ENCODE results near the gene GPC2. TPM values are rescaled to one million over a fixed set of nuclear protein-coding genes. Genes with fewer than 3 reads are reported as not detected.
"Not testable (repeated sequence)": the region's sequence is repeated elsewhere in the genome, so short reads cannot be mapped to it uniquely, and the experiment has no call there.

Gene GPC2
- total RNA-seq = 1 to 10 TPM; 8.1 to 8.2 TPM

- H3K9me3 Mint-ChIP-seq (ENCODE audit: insufficient read depth) = no peaks in the 10 kb centered on the region
- ChIA-PET CTCF (interaction anchor here (0.9 to 5.8 kb wide), 10 partner anchors 9 to 97 kb away, joined by 3 to 51 read pairs (median 6); partner anchors contain the start of gene GAL3ST4), POLR2A (interaction anchor here (0.7 to 1.7 kb wide), 7 partner anchors 9 to 252 kb away, joined by 3 to 5 read pairs (median 3); partner anchors contain the start of genes GAL3ST4, LAMTOR4, MCM7 and ZCWPW1)
- ATAC-seq = peak; percentile 91
- peak; percentile 99 for DNase-seq
- H3K36me3 Mint-ChIP-seq (ENCODE audit: low read depth) = peaks cover 8% of the 10 kb centered on the region
- peak within 1 kb of the TSS; percentile 77 for H3K4me3 Mint-ChIP-seq
- H3K4me1 Mint-ChIP-seq (ENCODE audit: low read depth) = peaks cover 48% of the 10 kb centered on the region
- peak within 1 kb of the TSS; percentile 75 for H3K27ac Mint-ChIP-seq
- H3K27me3 Mint-ChIP-seq (ENCODE audit: low read depth) = peaks cover 18% of the 10 kb centered on the region
Measured at GRCh38 chr7:100177045-100178001, at the start of gene GPC2, which contains the start of gene STAG3. Gene GPC2, minus strand, starts transcription at chr7:100177381. Its CDS starts 182 bp downstream, at chr7:100177199. Gene STAG3, plus strand, starts transcription at chr7:100177918. Its CDS starts 2,639 bp downstream, at chr7:100180557.

GRCh38 chr7:100224891-100225290, 47.7 kb upstream of the GPC2 start:
- peak overlapping the region; percentile 98 for H3K27ac Mint-ChIP-seq
- ATAC-seq; DNase-seq; POLR2A ChIA-PET; H3K27me3 Mint-ChIP-seq (ENCODE audit: low read depth); H3K9me3 Mint-ChIP-seq (ENCODE audit: insufficient read depth); CTCF ChIA-PET: not testable (repeated sequence)
- H3K4me3 Mint-ChIP-seq = peak overlapping the region; percentile 8
- H3K36me3 Mint-ChIP-seq (ENCODE audit: low read depth) = peaks cover 67% of the 10 kb centered on the region
- peaks cover 47% of the 10 kb centered on the region for H3K4me1 Mint-ChIP-seq (ENCODE audit: low read depth)

GRCh38 chr7:100223376-100223927, 46.3 kb upstream of the GPC2 start:
- Mint-ChIP-seq H3K4me1 (ENCODE audit: low read depth) (peaks cover 58% of the 10 kb centered on the region), H3K27ac (peak overlapping the region; percentile 98), H3K36me3 (ENCODE audit: low read depth) (peaks cover 69% of the 10 kb centered on the region), H3K4me3 (peak overlapping the region; percentile 95)
- H3K9me3 Mint-ChIP-seq (ENCODE audit: insufficient read depth); DNase-seq; H3K27me3 Mint-ChIP-seq (ENCODE audit: low read depth); ATAC-seq: not testable (repeated sequence)
- CTCF ChIA-PET = interaction anchor here (1.1 kb wide), 1 partner anchor 56 kb away, joined by 3 read pairs; the partner anchor contains the start of gene GAL3ST4
- POLR2A ChIA-PET = interaction anchor here (5.5 kb wide), 1 partner anchor 14 kb away, joined by 48 read pairs; no protein-coding TSS in a partner anchor

- ChIA-PET POLR2A (interaction anchor here (0.8 to 5.5 kb wide), 13 partner anchors 8 to 206 kb away, joined by 3 to 48 read pairs (median 5); partner anchors contain the start of genes AP4M1, LAMTOR4, MCM7 and ZCWPW1), CTCF (interaction anchor here (0.7 to 16.0 kb wide), 5 partner anchors 13 to 89 kb away, joined by 3 to 200 read pairs (median 4); partner anchors contain the start of genes GAL3ST4, GPC2 and STAG3)
- H3K9me3 Mint-ChIP-seq (ENCODE audit: insufficient read depth) = no peaks in the 10 kb centered on the region
- H3K4me1 Mint-ChIP-seq (ENCODE audit: low read depth) = peaks cover 58% of the 10 kb centered on the region
- peaks cover 64% of the 10 kb centered on the region for H3K36me3 Mint-ChIP-seq (ENCODE audit: low read depth)
- H3K27ac Mint-ChIP-seq = peak overlapping the region; percentile 98
- no peaks in the 10 kb centered on the region for H3K27me3 Mint-ChIP-seq (ENCODE audit: low read depth)
- DNase-seq = no peak
- peak overlapping the region; percentile 95 for H3K4me3 Mint-ChIP-seq
- no peak for ATAC-seq
Measured at GRCh38 chr7:100222445-100223132, 45.4 kb upstream of the GPC2 start.

- CTCF ChIA-PET = interaction anchor here (0.7 to 16.0 kb wide), 6 partner anchors 10 to 176 kb away, joined by 3 to 200 read pairs (median 4); partner anchors contain the start of genes GPC2 and STAG3
- POLR2A ChIA-PET = interaction anchor here (0.6 to 5.5 kb wide), 17 partner anchors 9 to 207 kb away, joined by 3 to 48 read pairs (median 4); partner anchors contain the start of genes AP4M1, LAMTOR4, MCM7 and ZCWPW1
- Mint-ChIP-seq H3K36me3 (ENCODE audit: low read depth) (peaks cover 61% of the 10 kb centered on the region), H3K4me1 (ENCODE audit: low read depth) (peaks cover 62% of the 10 kb centered on the region), H3K27me3 (ENCODE audit: low read depth) (no peaks in the 10 kb centered on the region), H3K4me3 (peak overlapping the region; percentile 95), H3K9me3 (ENCODE audit: insufficient read depth) (no peaks in the 10 kb centered on the region), H3K27ac (peak overlapping the region; percentile 98)
- ATAC-seq (no peak), DNase-seq (no peak)
Measured at GRCh38 chr7:100221767-100222444, 44.7 kb upstream of the GPC2 start.

GRCh38 chr7:100221231-100221718, 44.1 kb upstream of the GPC2 start:
- Mint-ChIP-seq H3K4me1 (ENCODE audit: low read depth) (peaks cover 65% of the 10 kb centered on the region), H3K27ac (peak overlapping the region; percentile 98), H3K9me3 (ENCODE audit: insufficient read depth) (no peaks in the 10 kb centered on the region), H3K27me3 (ENCODE audit: low read depth) (no peaks in the 10 kb centered on the region), H3K36me3 (ENCODE audit: low read depth) (peaks cover 60% of the 10 kb centered on the region), H3K4me3 (peak overlapping the region; percentile 95)
- ATAC-seq (peak; percentile 50), DNase-seq (peak; percentile 83)
- ChIA-PET POLR2A (interaction anchor here (0.6 to 5.5 kb wide), 16 partner anchors 12 to 1105 kb away, joined by 3 to 48 read pairs (median 5); partner anchors contain the start of genes AP4M1, LAMTOR4, MCM7 and ZCWPW1), CTCF (interaction anchor here (0.7 to 16.0 kb wide), 6 partner anchors 9 to 177 kb away, joined by 3 to 200 read pairs (median 4); partner anchors contain the start of genes GPC2, MBLAC1 and STAG3)

GRCh38 chr7:100220586-100221230, 43.5 kb upstream of the GPC2 start:
- ATAC-seq = no peak
- no peaks in the 10 kb centered on the region for H3K9me3 Mint-ChIP-seq (ENCODE audit: insufficient read depth)

GRCh38 chr7:100219801-100220585, 42.8 kb upstream of the GPC2 start, which contains the start of gene PVRIG:
Gene PVRIG, plus strand, starts transcription at chr7:100219949. Its CDS starts 22 bp downstream, at chr7:100219971.
- POLR2A ChIA-PET = interaction anchor here (0.6 to 5.5 kb wide), 17 partner anchors 11 to 231 kb away, joined by 3 to 48 read pairs (median 4); partner anchors contain the start of genes AP4M1, CNPY4, LAMTOR4 and MBLAC1
- H3K4me1 Mint-ChIP-seq (ENCODE audit: low read depth) = peaks cover 69% of the 10 kb centered on the region
- H3K27me3 Mint-ChIP-seq (ENCODE audit: low read depth); H3K9me3 Mint-ChIP-seq (ENCODE audit: insufficient read depth): not testable (repeated sequence)
- DNase-seq (peak; percentile 67), ATAC-seq (peak; percentile 31)
- CTCF ChIA-PET = interaction anchor here (0.7 to 16.0 kb wide), 6 partner anchors 10 to 94 kb away, joined by 3 to 200 read pairs (median 8); partner anchors contain the start of genes LAMTOR4 and MBLAC1
- H3K27ac Mint-ChIP-seq = peak within 1 kb of the TSS; percentile 98
- H3K4me3 Mint-ChIP-seq = peak within 1 kb of the TSS; percentile 95
- peaks cover 55% of the 10 kb centered on the region for H3K36me3 Mint-ChIP-seq (ENCODE audit: low read depth)

More at GRCh38 chr7:100220586-100221230, 43.5 kb upstream of the GPC2 start:
- DNase-seq = no peak
- peaks cover 67% of the 10 kb centered on the region for H3K4me1 Mint-ChIP-seq (ENCODE audit: low read depth)
- peak overlapping the region; percentile 98 for H3K27ac Mint-ChIP-seq
- no peaks in the 10 kb centered on the region for H3K27me3 Mint-ChIP-seq (ENCODE audit: low read depth)
- peak overlapping the region; percentile 95 for H3K4me3 Mint-ChIP-seq
- CTCF ChIA-PET = interaction anchor here (0.7 to 16.0 kb wide), 6 partner anchors 8 to 94 kb away, joined by 3 to 200 read pairs (median 4); partner anchors contain the start of genes LAMTOR4 and MBLAC1
- POLR2A ChIA-PET = interaction anchor here (0.6 to 5.5 kb wide), 19 partner anchors 12 to 1105 kb away, joined by 3 to 48 read pairs (median 4); partner anchors contain the start of genes AP4M1, CNPY4, LAMTOR4 and MBLAC1
- H3K36me3 Mint-ChIP-seq (ENCODE audit: low read depth) = peaks cover 58% of the 10 kb centered on the region

- H3K4me3 Mint-ChIP-seq = peak overlapping the region; percentile 95
- DNase-seq = peak; percentile 43
- no peak for ATAC-seq
- no peaks in the 10 kb centered on the region for H3K27me3 Mint-ChIP-seq (ENCODE audit: low read depth)
- no peaks in the 10 kb centered on the region for H3K9me3 Mint-ChIP-seq (ENCODE audit: insufficient read depth)
- POLR2A ChIA-PET = interaction anchor here (1.1 to 5.5 kb wide), 11 partner anchors 10 to 210 kb away, joined by 3 to 48 read pairs (median 5); partner anchors contain the start of genes CNPY4, LAMTOR4, MBLAC1 and MEPCE
- H3K27ac Mint-ChIP-seq = peak overlapping the region; percentile 98
- peaks cover 68% of the 10 kb centered on the region for H3K4me1 Mint-ChIP-seq (ENCODE audit: low read depth)
- CTCF ChIA-PET = interaction anchor here (1.7 to 16.0 kb wide), 4 partner anchors 9 to 86 kb away, joined by 3 to 200 read pairs (median 32); partner anchors contain the start of gene LAMTOR4
- peaks cover 48% of the 10 kb centered on the region for H3K36me3 Mint-ChIP-seq (ENCODE audit: low read depth)
Measured at GRCh38 chr7:100219271-100219737, 42.1 kb upstream of the GPC2 start.

Measured in activated CD8-positive, alpha-beta T cell treated with anti-CD3 and anti-CD28 coated beads, Interleukin-2, amount 10 ng/mL, durations not matched to agents 7 days and 5 days (primary cell).